A549 (cell line): Measurements from ENCODE around the gene CTDSPL. TPM values are rescaled to one million over a fixed set of nuclear protein-coding genes. Genes with fewer than 3 reads are reported as not detected.

Source experiments
- ATAC-seq, 2 experiments: fragments of 200-7000 bp in 1 of 2; fragments of >200 bp in 1 of 2; cut with Nextera tagmentation in 1 of 2; cut with Tn5 transposase in 1 of 2; 3 replicates each; pipeline versions ENCODE4 v1.8.0 to v1.9.1; 2018 to 2020; ENCODE audit warnings: mild to moderate bottlenecking in 1 of 2, moderate library complexity in 1 of 2
- CTCF ChIA-PET: fragments of 300-600 bp; sonication (Branson Sonifier 250); formaldehyde crosslinking; extraction: SDS; loops from one replicate; lab custom pipeline; 2021; ENCODE audit warnings: antibody characterized with exemption, inconsistent platforms; lab: Yijun Ruan, JAX
- POLR2A ChIA-PET: fragments of 350-600 bp; formaldehyde crosslinking; extraction: SDS; loops from one replicate; lab custom pipeline; 2021; ENCODE audit warnings: antibody characterized with exemption, inconsistent platforms; lab: Yijun Ruan, JAX
- DNase-seq, 2 experiments: peaks; one replicate each; pipeline versions ENCODE4 v3.0.0 to v3.0.0-alpha.2; 2011 to 2016; ENCODE audit warnings: low read depth in 1 of 2, low spot score in 1 of 2
- FAIRE-seq: peaks from 2 replicates; lab custom pipeline; 2011; peaks lifted over from hg19 to GRCh38; lab: Jason Lieb, UNC
- H3K27ac ChIP-seq, 2 experiments: fragments of >200 bp; sonication (Bioruptor Twin); formaldehyde crosslinking; 3 replicates each; pipeline ENCODE4 v1.5.1; 2016 to 2017
- H3K4me1 ChIP-seq: fragments of >200 bp; sonication (Bioruptor Twin); formaldehyde crosslinking; 3 replicates; pipeline ENCODE4 v1.6.1; 2016
- H3K4me2 ChIP-seq: fragments of >200 bp; sonication (Bioruptor Twin); formaldehyde crosslinking; 3 replicates; pipeline ENCODE4 v1.6.1; 2016
- H3K4me3 ChIP-seq: fragments of >200 bp; sonication (Bioruptor Twin); formaldehyde crosslinking; 3 replicates; pipeline ENCODE4 v1.5.1; 2016
- H3K9me3 ChIP-seq: fragments of >200 bp; sonication (Bioruptor Twin); formaldehyde crosslinking; 3 replicates; pipeline ENCODE4 v1.6.1; 2016
- ATOH8 ChIP-seq: fragments of 250-450 bp; sonication (Bioruptor Pico); IDR thresholded peaks from 2 replicates; pipeline ENCODE4 v1.5.0; 2020; ENCODE audit warnings: low read depth, mild to moderate bottlenecking, moderate library complexity
- CBX8 ChIP-seq: fragments of 200-600 bp; sonication (generic); IDR thresholded peaks from 2 replicates; pipeline ENCODE4 v1.6.1; 2016
- CEBPB ChIP-seq, 2 experiments: fragments of >200 bp in 1 of 2; sonication (Bioruptor Twin) in 1 of 2; formaldehyde crosslinking in 1 of 2; IDR thresholded peaks; 2 replicates each; pipeline ENCODE4 v1.6.1; 2012 to 2016
- CTCF ChIP-seq: fragments of >200 bp; sonication (Bioruptor Twin); formaldehyde crosslinking; IDR thresholded peaks from 3 replicates; pipeline ENCODE4 v1.5.1; 2016
- E2F6 ChIP-seq: IDR thresholded peaks from 2 replicates; pipeline ENCODE4 v1.6.1; 2012; ENCODE audit warnings: low read depth, borderline replicate concordance
- EHMT2 ChIP-seq: fragments of 200-600 bp; sonication (generic); IDR thresholded peaks from 2 replicates; pipeline ENCODE4 v1.6.1; 2016; ENCODE audit warnings: antibody characterized with exemption, low read depth, mild to moderate bottlenecking, moderate library complexity
- EP300 ChIP-seq, 2 experiments: fragments of >200 bp; sonication (Bioruptor Twin); formaldehyde crosslinking; IDR thresholded peaks; 2 replicates in 1 of 2; 3 replicates in 1 of 2; pipeline ENCODE4 v1.6.1; 2016 to 2017
- GATA3 ChIP-seq: IDR thresholded peaks from 2 replicates; pipeline ENCODE4 v1.6.1; 2012; ENCODE audit warnings: borderline replicate concordance
- HDAC2 ChIP-seq: fragments of 200-600 bp; sonication (generic); IDR thresholded peaks from 2 replicates; pipeline ENCODE4 v1.6.1; 2016
- HEYL ChIP-seq: fragments of 250-450 bp; sonication (Bioruptor Pico); IDR thresholded peaks from 2 replicates; pipeline ENCODE4 v1.8.0; 2021; ENCODE audit warnings: mild to moderate bottlenecking, moderate library complexity
- JUNB ChIP-seq: fragments of >200 bp; sonication (Bioruptor Twin); formaldehyde crosslinking; IDR thresholded peaks from 2 replicates; pipeline ENCODE4 v1.6.1; 2016
- KDM5A ChIP-seq: fragments of 200-600 bp; sonication (generic); IDR thresholded peaks from 2 replicates; pipeline ENCODE4 v1.6.1; 2016; ENCODE audit warnings: antibody characterized with exemption, mild to moderate bottlenecking
- MAFK ChIP-seq: fragments of 450-650 bp; IDR thresholded peaks from 2 replicates; pipeline ENCODE4 v1.6.1; 2014; ENCODE audit not compliant: partially characterized antibody
- MAX ChIP-seq: IDR thresholded peaks from 2 replicates; pipeline ENCODE4 v1.6.1; 2012
- MAZ ChIP-seq: fragments of 150-350 bp; IDR thresholded peaks from 2 replicates; pipeline ENCODE4 v1.6.1; 2014; ENCODE audit warnings: antibody characterized with exemption, low read depth, low read length, borderline replicate concordance
- NR3C1 ChIP-seq: fragments of >200 bp; sonication (Bioruptor Twin); formaldehyde crosslinking; IDR thresholded peaks from 3 replicates; pipeline ENCODE4 v1.6.1; 2017
- PBX3 ChIP-seq: IDR thresholded peaks from 2 replicates; pipeline ENCODE4 v1.6.1; 2012
- PHF8 ChIP-seq: fragments of 200-600 bp; sonication (generic); IDR thresholded peaks from 2 replicates; pipeline ENCODE4 v1.6.1; 2016; ENCODE audit warnings: low read depth, mild to moderate bottlenecking, antibody characterized with exemption, moderate library complexity, borderline replicate concordance
- POLR2A ChIP-seq: IDR thresholded peaks from 2 replicates; pipeline ENCODE4 v1.6.1; 2012; ENCODE audit warnings: mild to moderate bottlenecking, low read length
- RAD21 ChIP-seq, 2 experiments: fragments of >200 bp in 1 of 2; sonication (Bioruptor Twin) in 1 of 2; formaldehyde crosslinking in 1 of 2; IDR thresholded peaks in 1 of 2; conservative IDR thresholded peaks in 1 of 2; 2 replicates in 1 of 2; 3 replicates in 1 of 2; pipeline ENCODE4 v1.6.1; 2012 to 2018; ENCODE audit warnings: inconsistent platforms in 1 of 2
- RARB ChIP-seq: fragments of 250-450 bp; sonication (Bioruptor Pico); IDR thresholded peaks from 2 replicates; pipeline ENCODE4 v1.8.0; 2021; ENCODE audit warnings: mild to moderate bottlenecking, moderate library complexity
- RCOR1 ChIP-seq: fragments of 150-350 bp; IDR thresholded peaks from 2 replicates; pipeline ENCODE4 v1.6.1; 2014; ENCODE audit warnings: antibody characterized with exemption, low read length, low read depth
- RFX5 ChIP-seq: fragments of 450-650 bp; IDR thresholded peaks from 2 replicates; pipeline ENCODE4 v1.7.1; 2014; ENCODE audit warnings: antibody characterized with exemption, mild to moderate bottlenecking, moderate library complexity
- SMC3 ChIP-seq: fragments of >200 bp; sonication (Bioruptor Twin); formaldehyde crosslinking; IDR thresholded peaks from 3 replicates; pipeline ENCODE4 v1.6.1; 2018; ENCODE audit warnings: inconsistent platforms
- ZC3H11A ChIP-seq: fragments of 450-650 bp; IDR thresholded peaks from 2 replicates; pipeline ENCODE4 v1.6.1; 2014; ENCODE audit warnings: antibody characterized with exemption, mild to moderate bottlenecking
- ZFP36 ChIP-seq: fragments of 450-650 bp; IDR thresholded peaks from 2 replicates; pipeline ENCODE4 v1.6.1; 2014; ENCODE audit warnings: borderline replicate concordance; ENCODE audit not compliant: partially characterized antibody
- WGBS: methylation state at CpG from one replicate; pipeline ENCODE4 v1.1.6; 2017; ENCODE audit errors: missing lambda C conversion rate; 5-methylcytosine and 5-hydroxymethylcytosine counted together
- polyA plus RNA-seq, 4 experiments: library from polyadenylated mRNA; depleted of rRNA in 3 of 4; stranded (reverse); fragments of >200 nt; fragmentation: RNase III in 1 of 4; extraction: RNeasy Plus Mini Kit Qiagen cat#74134 plus additional on column Dnase treatment in 1 of 4; gene quantifications; 2 replicates in 3 of 4; 3 replicates in 1 of 4; pipeline ENCODE4 v1.2.3, GENCODE V29; 2011 to 2017

CTDSPL gene
- polyA plus RNA-seq, 2 of the 4 experiments (the other 2 are of a cell fraction), result 9.9 to 35.1 TPM

GRCh38 chr3:37945807-37946530 lies 84.3 kb downstream of the CTDSPL start:
- Histone ChIP-seq H3K9me3 (no peaks in the 10 kb centered on the region), H3K4me1 (peaks cover 28% of the 10 kb centered on the region), H3K4me3 (no peak overlapping the region), H3K4me2 (peak overlapping the region; percentile 43), H3K27ac (peak overlapping the region; percentile 58 to 75)
- no peak for FAIRE-seq
- CTCF ChIA-PET, result interaction anchor here (0.9 to 1.9 kb wide), 5 partner anchors 22 to 575 kb away, joined by 3 to 10 read pairs (median 4); no protein-coding TSS in a partner anchor
- peak; percentile 74 to 88; a peak in 5 of 6 replicates for ATAC-seq
- POLR2A ChIA-PET, result interaction anchor here (0.6 kb wide), 1 partner anchor 10 kb away, joined by 3 read pairs; no protein-coding TSS in a partner anchor
- DNase-seq, result peak; percentile 18 to 76
- TF ChIP-seq MAZ (no peak), GATA3 (peak; percentile 57; the same call in 1 of the 2 replicates), MAX (peak; percentile 38; the same call in 1 of the 2 replicates), EHMT2 (no peak)
- WGBS, result 34% methylated on average over 8 of the region's 8 CpGs

- FAIRE-seq (no peak), ATAC-seq (no peak; a peak in 1 of 6 replicates), DNase-seq (no peak)
- no peak overlapping the region for H3K4me3 ChIP-seq
- H3K4me1 ChIP-seq, result peaks cover 28% of the 10 kb centered on the region
- no peaks in the 10 kb centered on the region for H3K9me3 ChIP-seq
- POLR2A ChIA-PET, result no interaction called here
- H3K4me2 ChIP-seq, result peak overlapping the region; percentile 43
- CTCF ChIA-PET, result interaction anchor here (1.4 to 1.9 kb wide), 4 partner anchors 21 to 91 kb away, joined by 3 to 10 read pairs (median 4); no protein-coding TSS in a partner anchor
- TF ChIP-seq HDAC2 (no peak), MAX (no peak), ZFP36 (no peak), POLR2A (no peak), SMC3 (no peak), ZC3H11A (no peak), MAZ (no peak), RARB (no peak), ATOH8 (CRISPR knock-in tag) (no peak), KDM5A (no peak)
- peak overlapping the region; percentile 58 to 75 for H3K27ac ChIP-seq
- whole genome bisulfite sequencing, result 39% methylated on average over 2 of the region's 2 CpGs
Observed at GRCh38 chr3:37946531-37946889, 84.8 kb downstream of the CTDSPL start.

GRCh38 chr3:37949866-37950265 lies 88.2 kb downstream of the CTDSPL start:
- WGBS, result 100% methylated on average over 6 of the region's 6 CpGs
- no peak for DNase-seq
- H3K27ac ChIP-seq, result 0 out of 6 replicates have a peak overlapping the region, but pooled peaks of 1 of the 2 experiments have one; percentile 9
- no peak for FAIRE-seq
- CTCF ChIA-PET, result interaction anchor here (0.8 to 1.8 kb wide), 4 partner anchors 18 to 94 kb away, joined by 3 to 4 read pairs (median 4); no protein-coding TSS in a partner anchor
- TF ChIP-seq EP300 (IDR thresholded peaks at IDR 0.05) (no peak), RAD21 (conservative IDR thresholded peaks at IDR 0.05 in 1 of 2, IDR thresholded peaks at IDR 0.05 in 1 of 2) (no peak), MAFK (no peak), RFX5 (no peak), CBX8 (no peak), CEBPB (IDR thresholded peaks at IDR 0.05) (no peak), JUNB (no peak), POLR2A (no peak), RCOR1 (no peak), HEYL (CRISPR knock-in tag) (no peak), PBX3 (no peak), ZC3H11A (no peak), E2F6 (no peak), NR3C1 (no peak), HDAC2 (no peak), PHF8 (no peak), KDM5A (no peak), CTCF (no peak), ZFP36 (no peak)
- no peak overlapping the region for H3K4me3 ChIP-seq
- H3K4me1 ChIP-seq, result peaks cover 22% of the 10 kb centered on the region
- POLR2A ChIA-PET, result interaction anchor here (0.7 kb wide), 1 partner anchor 13 kb away, joined by 4 read pairs; no protein-coding TSS in a partner anchor
- no peak overlapping the region for H3K4me2 ChIP-seq
- H3K9me3 ChIP-seq, result no peaks in the 10 kb centered on the region
- ATAC-seq, result no peak
